ENCODE data around the gene MARK3.

The MARK3 gene

GRCh38 chr14:103386713-103387329 lies 1.6 kb downstream of the MARK3 start:
- TF ChIP-seq, protein P1, sequence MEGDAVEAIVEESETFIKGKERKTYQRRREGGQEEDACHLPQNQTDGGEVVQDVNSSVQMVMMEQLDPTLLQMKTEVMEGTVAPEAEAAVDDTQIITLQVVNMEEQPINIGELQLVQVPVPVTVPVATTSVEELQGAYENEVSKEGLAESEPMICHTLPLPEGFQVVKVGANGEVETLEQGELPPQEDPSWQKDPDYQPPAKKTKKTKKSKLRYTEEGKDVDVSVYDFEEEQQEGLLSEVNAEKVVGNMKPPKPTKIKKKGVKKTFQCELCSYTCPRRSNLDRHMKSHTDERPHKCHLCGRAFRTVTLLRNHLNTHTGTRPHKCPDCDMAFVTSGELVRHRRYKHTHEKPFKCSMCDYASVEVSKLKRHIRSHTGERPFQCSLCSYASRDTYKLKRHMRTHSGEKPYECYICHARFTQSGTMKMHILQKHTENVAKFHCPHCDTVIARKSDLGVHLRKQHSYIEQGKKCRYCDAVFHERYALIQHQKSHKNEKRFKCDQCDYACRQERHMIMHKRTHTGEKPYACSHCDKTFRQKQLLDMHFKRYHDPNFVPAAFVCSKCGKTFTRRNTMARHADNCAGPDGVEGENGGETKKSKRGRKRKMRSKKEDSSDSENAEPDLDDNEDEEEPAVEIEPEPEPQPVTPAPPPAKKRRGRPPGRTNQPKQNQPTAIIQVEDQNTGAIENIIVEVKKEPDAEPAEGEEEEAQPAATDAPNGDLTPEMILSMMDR (IDR thresholded peaks at IDR 0.05; ENCODE audit: low read depth, low read length): no peak
- peak overlapping the region; percentile 98 for H3K4me3 ChIP-seq (ENCODE audit: low read depth, low read length)
- DNase-seq (ENCODE audit: low read depth, low spot score): peak; percentile 33
- in situ Hi-C loops (cut with HindIII; ENCODE audit: low sequenced_read_pairs): no loop called here

DNA sequence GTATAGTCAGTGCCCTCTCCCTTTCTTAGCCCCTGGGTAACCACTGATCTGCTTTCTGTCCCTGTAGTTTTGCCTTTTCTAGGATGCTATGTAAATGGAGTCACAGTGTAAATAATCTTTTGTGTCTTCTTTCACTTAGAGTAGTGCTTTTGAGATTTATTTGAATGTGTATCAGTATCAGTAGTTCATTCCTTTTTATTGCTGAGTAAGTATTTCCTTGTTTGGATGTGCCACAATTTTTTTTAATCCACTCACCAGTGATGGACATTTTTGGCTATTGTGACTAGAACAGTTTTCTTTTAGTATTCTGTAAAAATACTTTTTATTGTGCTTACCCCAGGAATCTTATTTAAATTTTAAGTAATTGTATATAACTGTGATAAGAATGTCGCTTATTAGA lies 3.4 kb downstream of the MARK3 start:
- no peak for DNase-seq (ENCODE audit: low read depth, low spot score)
- H3K4me3 ChIP-seq (ENCODE audit: low read depth, low read length): no peak overlapping the region
- TF ChIP-seq, protein P1 (IDR thresholded peaks at IDR 0.05; ENCODE audit: low read depth, low read length): no peak
- in situ Hi-C loops (cut with HindIII; ENCODE audit: low sequenced_read_pairs): no loop called here

DNA sequence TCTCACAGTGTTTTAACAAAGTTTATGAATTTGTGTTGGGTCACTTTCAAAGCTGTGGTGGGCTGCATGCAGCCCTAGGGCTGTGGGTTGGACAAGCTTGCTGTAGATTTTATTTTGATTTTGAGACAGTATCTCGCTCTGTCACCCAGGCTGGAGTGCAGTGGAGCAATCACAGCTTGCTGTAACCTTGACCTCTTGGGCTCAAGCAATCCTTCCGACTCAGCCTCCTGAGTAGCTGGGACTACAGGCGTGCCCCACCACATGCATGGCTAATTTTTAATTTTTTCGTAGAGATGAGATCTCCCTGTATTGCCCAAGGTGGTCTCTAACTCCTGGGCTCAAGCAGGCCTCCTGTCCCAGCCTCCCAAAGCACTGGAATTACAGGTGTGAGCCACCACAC lies 5.4 kb downstream of the MARK3 start:
- in situ Hi-C loops (cut with HindIII; ENCODE audit: low sequenced_read_pairs): no loop called here
- no peak for DNase-seq (ENCODE audit: low read depth, low spot score)
- TF ChIP-seq, protein P1 (IDR thresholded peaks at IDR 0.05; ENCODE audit: low read depth, low read length): no peak
- no peak overlapping the region for H3K4me3 ChIP-seq (ENCODE audit: low read depth, low read length)

- in situ Hi-C loops (cut with HindIII; ENCODE audit: low sequenced_read_pairs): no loop called here
- TF ChIP-seq, protein P1 (IDR thresholded peaks at IDR 0.05; ENCODE audit: low read depth, low read length): peak; percentile 67
- DNase-seq (ENCODE audit: low read depth, low spot score): peak; percentile 84
- H3K4me3 ChIP-seq (ENCODE audit: low read depth, low read length): no peak overlapping the region
Observed at GRCh38 chr14:103391048-103391447, 5.8 kb downstream of the MARK3 start.

DNA sequence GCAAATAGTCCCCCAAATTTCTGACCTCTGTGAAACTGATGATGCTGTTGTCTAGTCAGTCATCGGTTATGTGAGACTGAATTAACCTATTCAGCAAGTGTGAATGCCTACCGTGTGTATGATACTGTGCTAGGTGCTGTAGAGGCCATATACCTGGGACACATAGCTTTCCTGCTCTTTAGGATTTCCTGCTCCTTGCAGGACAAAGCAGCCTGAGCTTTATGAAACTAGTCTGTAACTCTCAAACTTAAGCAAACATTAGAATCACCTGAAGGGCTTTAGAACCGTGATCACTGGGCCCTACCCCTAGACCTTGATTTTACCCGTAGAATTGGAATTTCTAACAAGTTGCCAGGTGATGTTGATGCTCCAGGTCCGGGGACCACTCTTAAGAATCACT lies 6.9 kb downstream of the MARK3 start:
- no peak for DNase-seq (ENCODE audit: low read depth, low spot score)
- in situ Hi-C loops (cut with HindIII; ENCODE audit: low sequenced_read_pairs): no loop called here
- no peak overlapping the region for H3K4me3 ChIP-seq (ENCODE audit: low read depth, low read length)
- TF ChIP-seq, protein P1 (IDR thresholded peaks at IDR 0.05; ENCODE audit: low read depth, low read length): no peak

- no peak overlapping the region for H3K4me3 ChIP-seq (ENCODE audit: low read depth, low read length)
- in situ Hi-C loops (cut with HindIII; ENCODE audit: low sequenced_read_pairs): no loop called here
- TF ChIP-seq, protein P1 (IDR thresholded peaks at IDR 0.05; ENCODE audit: low read depth, low read length): no peak
- no peak for DNase-seq (ENCODE audit: low read depth, low spot score)
Observed at GRCh38 chr14:103392572-103392971, 7.4 kb downstream of the MARK3 start.
